GM19438 (cell line): Measurements from ENCODE around the gene BARX1.
"Not testable (repeated sequence)": the region's sequence is repeated elsewhere in the genome, so short reads cannot be mapped to it uniquely, and the experiment has no call there.

Experiments
- ATAC-seq: cut with Tn5 transposase; IDR thresholded peaks from one replicate; pipeline ENCODE4 v1.9.1; 2021; ENCODE audit warnings: low read depth; ENCODE audit not compliant: unreplicated experiment

The BARX1 gene

GRCh38 chr9:93952784-93953495 lies 2.2 kb downstream of the BARX1 start:
- no peak for ATAC-seq

- no peak for ATAC-seq
Measured at GRCh38 chr9:93952119-93952783, 2.9 kb downstream of the BARX1 start.

GRCh38 chr9:93951655-93952118 lies 3.5 kb downstream of the BARX1 start:
- no peak for ATAC-seq

GRCh38 chr9:93950619-93951601 lies 4.2 kb downstream of the BARX1 start:
- no peak for ATAC-seq

- no peak for ATAC-seq
Measured at GRCh38 chr9:93949694-93950449, 5.3 kb downstream of the BARX1 start.

- no peak for ATAC-seq
Measured at GRCh38 chr9:93949073-93949693, 6.0 kb downstream of the BARX1 start.

GRCh38 chr9:93948441-93949072 lies 6.6 kb downstream of the BARX1 start:
- no peak for ATAC-seq

GRCh38 chr9:93947409-93948070 lies 7.6 kb downstream of the BARX1 start:
- no peak for ATAC-seq

GRCh38 chr9:93946338-93946712 lies 8.8 kb downstream of the BARX1 start:
- no peak for ATAC-seq

GRCh38 chr9:93945400-93946337 lies 9.5 kb downstream of the BARX1 start:
- no peak for ATAC-seq

GRCh38 chr9:93944011-93944410 lies 11.1 kb downstream of the BARX1 start:
- ATAC-seq, result no peak

GRCh38 chr9:93942161-93942560 lies 13.0 kb downstream of the BARX1 start:
- no peak for ATAC-seq

- ATAC-seq, result no peak
Measured at GRCh38 chr9:93941493-93941892, 13.7 kb downstream of the BARX1 start.

- ATAC-seq, result no peak
Measured at GRCh38 chr9:93940951-93941350, 14.2 kb downstream of the BARX1 start.

GRCh38 chr9:93939589-93939988 lies 15.6 kb downstream of the BARX1 start:
- ATAC-seq, result not testable (repeated sequence)

- no peak for ATAC-seq
Measured at GRCh38 chr9:93937193-93937592, 18.0 kb downstream of the BARX1 start.

- ATAC-seq, result no peak
Measured at GRCh38 chr9:93931905-93932304, 23.2 kb downstream of the BARX1 start.

GRCh38 chr9:93930070-93930469 lies 25.1 kb downstream of the BARX1 start:
- ATAC-seq, result no peak
